ENCODE data around the gene KCNH1. TPM values are rescaled to one million over a fixed set of nuclear protein-coding genes. Genes with fewer than 3 reads are reported as not detected.

Gene KCNH1
- polyA plus RNA-seq, 1 of the 3 experiments (the other 2 are of a cell fraction), result 0.08 TPM

GRCh38 chr1:211091867-211092266 lies 42.1 kb downstream of the KCNH1 start:
- H3K79me2 ChIP-seq (ENCODE audit: insufficient read depth), result no peaks in the 10 kb centered on the region
- H2AFZ ChIP-seq (ENCODE audit: low read depth), result no peak overlapping the region
- H3K27ac ChIP-seq (ENCODE audit: low read depth in 2 of 2, low read length in 1 of 2), result no peak overlapping the region
- no peaks in the 10 kb centered on the region for H3K9me3 ChIP-seq
- H3K27me3 ChIP-seq (ENCODE audit: insufficient read depth), result no peaks in the 10 kb centered on the region
- H4K20me1 ChIP-seq (ENCODE audit: insufficient read depth), result no peaks in the 10 kb centered on the region
- ChIA-PET POLR2A (no interaction called here), CTCF (no interaction called here)
- H3K9ac ChIP-seq, result no peak overlapping the region
- 44% methylated on average over 2 of the region's 2 CpGs for WGBS (ENCODE audit: low lambda C conversion rate)
- no peak overlapping the region for H3K4me3 ChIP-seq (ENCODE audit: low read depth in 2 of 2, low read length in 1 of 2)
- H3K9me2 ChIP-seq, result no peaks in the 10 kb centered on the region
- TF ChIP-seq TEAD4 (IDR thresholded peaks at IDR 0.05; ENCODE audit: borderline replicate concordance, insufficient read depth), result no peak
- no peak for TF ChIP-seq FOXM1 (IDR thresholded peaks at IDR 0.05; ENCODE audit: low read depth)
- no peak for TF ChIP-seq RFX5 (IDR thresholded peaks at IDR 0.05; ENCODE audit: low read length)
- no peak for TF ChIP-seq TCF12 (IDR thresholded peaks at IDR 0.05)
- TF ChIP-seq RAD21 (IDR thresholded peaks at IDR 0.05; ENCODE audit: low read length), result no peak
- TF ChIP-seq IRF3 (IDR thresholded peaks at IDR 0.05; ENCODE audit: low read depth, low read length), result no peak
- no peak for TF ChIP-seq SMC3 (IDR thresholded peaks at IDR 0.05; ENCODE audit: low read depth, low read length)
- TF ChIP-seq FOXJ3 (CRISPR knock-in tag; IDR thresholded peaks at IDR 0.05), result no peak
- TF ChIP-seq USF1 (IDR thresholded peaks at IDR 0.05; ENCODE audit: borderline replicate concordance, low read depth), result no peak
- no peak for TF ChIP-seq REST (IDR thresholded peaks at IDR 0.05; ENCODE audit: low read depth, low read length)
- no peak for TF ChIP-seq EP300 (IDR thresholded peaks at IDR 0.05; ENCODE audit: borderline replicate concordance in 1 of 2, low read depth in 1 of 2, low read length in 1 of 2)
- no peak for TF ChIP-seq ELF1 (IDR thresholded peaks at IDR 0.05)
- no peak for TF ChIP-seq MEF2A (IDR thresholded peaks at IDR 0.05; ENCODE audit: borderline replicate concordance, low read depth)
- TF ChIP-seq YY1 (IDR thresholded peaks at IDR 0.05; ENCODE audit: low read depth), result no peak
- TF ChIP-seq NRF1 (IDR thresholded peaks at IDR 0.05; ENCODE audit: low read depth, low read length), result no peak
- TF ChIP-seq NFIC (IDR thresholded peaks at IDR 0.05; ENCODE audit: borderline replicate concordance), result no peak
- TF ChIP-seq GABPA (IDR thresholded peaks at IDR 0.05; ENCODE audit: low read depth), result no peak
- TF ChIP-seq CTCF (IDR thresholded peaks at IDR 0.05), result no peak
- no peak for TF ChIP-seq FOSL2 (IDR thresholded peaks at IDR 0.05; ENCODE audit: borderline replicate concordance, low read depth)
- TF ChIP-seq GATA2 (CRISPR knock-in tag; IDR thresholded peaks at IDR 0.05), result no peak
- H3K4me1 ChIP-seq (ENCODE audit: control insufficient read depth in 1 of 2, insufficient read depth in 2 of 2, low read depth in 1 of 2, low read length in 1 of 2), result no peaks in the 10 kb centered on the region; a peak in 1 of 4 replicates
- H3K36me3 ChIP-seq (replicated peaks in 1 of 2; ENCODE audit: control insufficient read depth in 1 of 2, insufficient read depth in 2 of 2, low read length in 1 of 2), result no peaks in the 10 kb centered on the region
- H3F3A ChIP-seq (replicated peaks; ENCODE audit: insufficient read depth), result no peaks in the 10 kb centered on the region
- no peak for DNase-seq
- no peak overlapping the region for H3K4me2 ChIP-seq
